Bronchial epithelial cell (primary cell): ENCODE data around the gene CHD5. TPM values are rescaled to one million over a fixed set of nuclear protein-coding genes. Genes with fewer than 3 reads are reported as not detected.

ENCODE experiments used
- DNase-seq: peaks from one replicate; pipeline ENCODE4 v3.0.0-alpha.2; 2010; ENCODE audit warnings: low read depth
- FAIRE-seq: peaks from 2 replicates; lab custom pipeline; 2011; peaks lifted over from hg19 to GRCh38; lab: Jason Lieb, UNC
- H3K27me3 ChIP-seq: 2 replicates; pipeline ENCODE4 v1.5.1; 2011; ENCODE audit warnings: low read length; ENCODE audit not compliant: control insufficient read depth, insufficient read depth
- H3K36me3 ChIP-seq: 2 replicates; pipeline ENCODE4 v1.5.1; 2011; ENCODE audit warnings: low read length; ENCODE audit not compliant: control insufficient read depth, insufficient read depth
- H3K4me3 ChIP-seq: 2 replicates; pipeline ENCODE4 v1.5.1; 2011; ENCODE audit warnings: mild to moderate bottlenecking, low read depth, low read length, control low read depth
- CTCF ChIP-seq: IDR thresholded peaks from 2 replicates; pipeline ENCODE4 v1.5.1; 2011; ENCODE audit warnings: mild to moderate bottlenecking, moderate library complexity, low read length, control low read depth, inconsistent platforms; ENCODE audit not compliant: insufficient read depth, severe bottlenecking
- total RNA-seq: library from RNA; depleted of rRNA; stranded (reverse); fragments of >200 nt; gene quantifications from 2 replicates; pipeline ENCODE4 v1.2.1, GENCODE V29; 2014

CHD5 gene
- total RNA-seq, 1 donor from 2014 or later: 0.26 TPM

DNA sequence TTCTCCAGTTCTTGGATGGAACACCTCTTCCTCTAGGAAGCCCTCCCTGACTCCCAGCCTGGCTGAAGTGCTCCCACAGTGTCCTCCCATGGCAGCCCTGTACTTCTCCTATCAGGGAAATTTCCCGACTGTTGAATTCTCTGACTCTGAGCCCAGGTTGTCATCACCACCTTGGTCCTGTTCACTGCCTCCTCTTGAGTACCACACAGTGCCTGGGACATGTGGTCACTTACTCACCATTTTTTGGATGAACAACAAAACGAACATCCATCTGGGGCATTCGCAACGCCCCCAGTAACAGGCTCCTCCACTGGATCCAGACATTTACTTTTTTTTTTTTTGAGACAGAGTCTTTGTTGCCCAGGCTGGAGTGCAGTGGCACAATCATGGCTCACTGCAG lies 37.4 kb downstream of the CHD5 start:
- TF ChIP-seq CTCF: no peak
- no peak overlapping the region for H3K4me3 ChIP-seq
- H3K27me3 ChIP-seq: peaks cover 2% of the 10 kb centered on the region
- no peak for FAIRE-seq
- H3K36me3 ChIP-seq: no peaks in the 10 kb centered on the region
- DNase-seq: no peak

DNA sequence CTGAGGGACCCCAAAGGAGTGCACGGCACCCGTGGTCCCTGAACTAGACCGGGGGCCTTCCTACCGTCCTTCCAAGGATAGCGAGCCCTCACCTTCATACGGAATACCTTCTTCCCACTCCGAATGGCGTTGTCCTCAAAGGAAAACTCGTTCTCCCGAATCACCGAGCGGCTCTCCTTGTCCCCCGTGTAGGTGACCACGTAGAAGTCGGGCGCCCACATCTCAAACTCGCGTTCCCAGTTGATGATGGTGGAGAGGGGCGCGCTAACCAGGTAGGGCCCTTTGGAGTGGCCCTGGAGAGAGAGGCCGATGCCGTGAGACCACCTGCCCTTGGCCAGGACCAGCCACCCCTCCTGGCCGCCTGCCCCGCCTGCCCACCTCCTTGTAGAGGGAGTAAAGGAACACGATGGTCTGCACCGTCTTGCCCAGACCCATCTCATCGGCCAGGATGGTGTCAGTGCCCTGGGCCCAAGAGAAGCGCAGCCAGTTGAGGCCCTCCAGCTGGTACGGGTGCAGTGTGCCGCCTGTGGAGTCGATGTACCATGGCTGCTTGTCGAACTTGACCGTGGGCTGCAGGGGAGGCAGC lies 38.0 kb downstream of the CHD5 start:
- Histone ChIP-seq H3K4me3 (no peak overlapping the region), H3K27me3 (no peaks in the 10 kb centered on the region), H3K36me3 (no peaks in the 10 kb centered on the region)
- DNase-seq (no peak), FAIRE-seq (no peak)
- no peak for TF ChIP-seq CTCF

- Histone ChIP-seq H3K27me3 (no peaks in the 10 kb centered on the region), H3K4me3 (no peak overlapping the region), H3K36me3 (no peaks in the 10 kb centered on the region)
- TF ChIP-seq CTCF: no peak
- DNase-seq (no peak), FAIRE-seq (no peak)
Measured at GRCh38 chr1:6141592-6141991, 38.5 kb downstream of the CHD5 start.

- Histone ChIP-seq H3K4me3 (no peak overlapping the region), H3K36me3 (no peaks in the 10 kb centered on the region), H3K27me3 (no peaks in the 10 kb centered on the region)
- TF ChIP-seq CTCF: no peak
- DNase-seq (no peak), FAIRE-seq (no peak)
Measured at GRCh38 chr1:6140413-6140812, 39.7 kb downstream of the CHD5 start.

- DNase-seq (no peak), FAIRE-seq (no peak)
- Histone ChIP-seq H3K4me3 (no peak overlapping the region), H3K36me3 (no peaks in the 10 kb centered on the region), H3K27me3 (no peaks in the 10 kb centered on the region)
- TF ChIP-seq CTCF: no peak
Measured at GRCh38 chr1:6137758-6138157, 42.4 kb downstream of the CHD5 start.
